GOT3 (cell line): Measurements from ENCODE around the gene ZMIZ2.

Source experiments
- DNase-seq: peaks from one replicate; lab custom pipeline; 2025; ENCODE audit warnings: mixed read lengths; lab: John Stamatoyannopoulos, UW

ZMIZ2 gene

GRCh38 chr7:44757739-44758138 lies 9.1 kb downstream of the ZMIZ2 start:
- DNase-seq = no peak

- no peak for DNase-seq
Observed at GRCh38 chr7:44759246-44759645, 10.6 kb downstream of the ZMIZ2 start.

GRCh38 chr7:44760034-44760580 lies 11.5 kb downstream of the ZMIZ2 start:
- DNase-seq = no peak

- DNase-seq = no peak
Observed at GRCh38 chr7:44761207-44762161, 12.8 kb downstream of the ZMIZ2 start.

- DNase-seq = no peak
Observed at GRCh38 chr7:44762300-44762699, 13.7 kb downstream of the ZMIZ2 start.

- DNase-seq = no peak
Observed at GRCh38 chr7:44762726-44763522, 14.3 kb downstream of the ZMIZ2 start.

- no peak for DNase-seq
Observed at GRCh38 chr7:44764081-44764480, 15.4 kb downstream of the ZMIZ2 start.

GRCh38 chr7:44764665-44765578 lies 16.3 kb downstream of the ZMIZ2 start:
- no peak for DNase-seq

- no peak for DNase-seq
Observed at GRCh38 chr7:44765579-44766415, 17.1 kb downstream of the ZMIZ2 start.

- DNase-seq = no peak
Observed at GRCh38 chr7:44766416-44766801, 17.8 kb downstream of the ZMIZ2 start.

- no peak for DNase-seq
Observed at GRCh38 chr7:44767134-44767911, 18.7 kb downstream of the ZMIZ2 start.

- no peak for DNase-seq
Observed at GRCh38 chr7:44767912-44768627, 19.4 kb downstream of the ZMIZ2 start.

GRCh38 chr7:44768628-44769371 lies 20.2 kb downstream of the ZMIZ2 start:
- no peak for DNase-seq

GRCh38 chr7:44769376-44769775 lies 20.7 kb downstream of the ZMIZ2 start:
- DNase-seq = no peak

- no peak for DNase-seq
Observed at GRCh38 chr7:44769776-44770294, 21.2 kb downstream of the ZMIZ2 start.

GRCh38 chr7:44771358-44771757 lies 22.7 kb downstream of the ZMIZ2 start:
- no peak for DNase-seq

- DNase-seq = no peak
Observed at GRCh38 chr7:44772440-44772839, 23.8 kb downstream of the ZMIZ2 start.

- no peak for DNase-seq
Observed at GRCh38 chr7:44772867-44773266, 24.2 kb downstream of the ZMIZ2 start.
